HepG2 (cell line): ENCODE data around the gene DDX10.

Experiments used
- CBX5 ChIP-seq: sonication (generic); formaldehyde crosslinking; IDR thresholded peaks from 2 replicates; pipeline ENCODE4 v1.4.0; 2020; ENCODE audit warnings: missing genetic modification reagents, borderline replicate concordance
- NR2C2 ChIP-seq: sonication (generic); formaldehyde crosslinking; IDR thresholded peaks from 2 replicates; pipeline ENCODE4 v1.4.0; 2020; ENCODE audit warnings: missing genetic modification reagents, mild to moderate bottlenecking, moderate library complexity, borderline replicate concordance
- SAFB2 ChIP-seq: sonication (generic); formaldehyde crosslinking; IDR thresholded peaks from 2 replicates; pipeline ENCODE4 v1.5.1; 2020; ENCODE audit warnings: missing genetic modification reagents, low read depth, mild to moderate bottlenecking, borderline replicate concordance
- ZNF431 ChIP-seq: sonication (generic); formaldehyde crosslinking; IDR thresholded peaks from 2 replicates; pipeline ENCODE4 v1.9.0; 2022; ENCODE audit warnings: missing genetic modification reagents, low read depth, mild to moderate bottlenecking, borderline replicate concordance
- ZNF670 ChIP-seq: sonication (generic); formaldehyde crosslinking; IDR thresholded peaks from 2 replicates; pipeline ENCODE4 v1.8.0; 2022; ENCODE audit warnings: mild to moderate bottlenecking, missing genetic modification reagents, borderline replicate concordance
- TF ChIP-seq, protein P1 (sequence below): sonication (generic); formaldehyde crosslinking; IDR thresholded peaks from 2 replicates; pipeline ENCODE4 v1.5.1; 2020; ENCODE audit warnings: missing genetic modification reagents, mild to moderate bottlenecking, borderline replicate concordance
- TF ChIP-seq, protein P2 (sequence below): sonication (generic); formaldehyde crosslinking; IDR thresholded peaks from 2 replicates; pipeline ENCODE4 v1.4.0; 2020; ENCODE audit warnings: missing genetic modification reagents, borderline replicate concordance

DNA sequence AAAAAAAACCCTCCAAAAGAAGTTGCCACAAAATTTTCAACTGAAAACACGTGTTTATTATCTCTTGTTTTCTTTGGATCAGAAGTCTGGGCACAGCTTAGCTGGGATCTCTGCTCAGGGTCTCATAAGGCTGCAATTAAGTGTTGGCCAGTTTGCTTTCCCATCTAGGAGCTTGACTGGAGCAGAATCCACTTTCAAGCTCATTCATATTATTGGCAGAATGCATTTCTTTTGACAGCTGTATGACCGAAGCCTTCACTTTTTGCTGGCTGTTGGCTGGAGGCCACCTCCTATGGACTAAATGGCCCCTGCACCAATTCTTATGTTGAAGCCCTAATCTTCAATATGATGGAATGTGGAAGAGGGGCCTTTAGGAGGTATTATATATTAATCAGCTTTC lies 139.6 kb downstream of the DDX10 start:
- no peak for TF ChIP-seq NR2C2 (CRISPR knock-in tag)
- no peak for TF ChIP-seq SAFB2 (CRISPR knock-in tag)
- TF ChIP-seq, protein P1, sequence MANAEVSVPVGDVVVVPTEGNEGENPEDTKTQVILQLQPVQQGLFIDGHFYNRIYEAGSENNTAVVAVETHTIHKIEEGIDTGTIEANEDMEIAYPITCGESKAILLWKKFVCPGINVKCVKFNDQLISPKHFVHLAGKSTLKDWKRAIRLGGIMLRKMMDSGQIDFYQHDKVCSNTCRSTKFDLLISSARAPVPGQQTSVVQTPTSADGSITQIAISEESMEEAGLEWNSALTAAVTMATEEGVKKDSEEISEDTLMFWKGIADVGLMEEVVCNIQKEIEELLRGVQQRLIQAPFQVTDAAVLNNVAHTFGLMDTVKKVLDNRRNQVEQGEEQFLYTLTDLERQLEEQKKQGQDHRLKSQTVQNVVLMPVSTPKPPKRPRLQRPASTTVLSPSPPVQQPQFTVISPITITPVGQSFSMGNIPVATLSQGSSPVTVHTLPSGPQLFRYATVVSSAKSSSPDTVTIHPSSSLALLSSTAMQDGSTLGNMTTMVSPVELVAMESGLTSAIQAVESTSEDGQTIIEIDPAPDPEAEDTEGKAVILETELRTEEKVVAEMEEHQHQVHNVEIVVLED (CRISPR knock-in tag), result no peak
- TF ChIP-seq, protein P2, sequence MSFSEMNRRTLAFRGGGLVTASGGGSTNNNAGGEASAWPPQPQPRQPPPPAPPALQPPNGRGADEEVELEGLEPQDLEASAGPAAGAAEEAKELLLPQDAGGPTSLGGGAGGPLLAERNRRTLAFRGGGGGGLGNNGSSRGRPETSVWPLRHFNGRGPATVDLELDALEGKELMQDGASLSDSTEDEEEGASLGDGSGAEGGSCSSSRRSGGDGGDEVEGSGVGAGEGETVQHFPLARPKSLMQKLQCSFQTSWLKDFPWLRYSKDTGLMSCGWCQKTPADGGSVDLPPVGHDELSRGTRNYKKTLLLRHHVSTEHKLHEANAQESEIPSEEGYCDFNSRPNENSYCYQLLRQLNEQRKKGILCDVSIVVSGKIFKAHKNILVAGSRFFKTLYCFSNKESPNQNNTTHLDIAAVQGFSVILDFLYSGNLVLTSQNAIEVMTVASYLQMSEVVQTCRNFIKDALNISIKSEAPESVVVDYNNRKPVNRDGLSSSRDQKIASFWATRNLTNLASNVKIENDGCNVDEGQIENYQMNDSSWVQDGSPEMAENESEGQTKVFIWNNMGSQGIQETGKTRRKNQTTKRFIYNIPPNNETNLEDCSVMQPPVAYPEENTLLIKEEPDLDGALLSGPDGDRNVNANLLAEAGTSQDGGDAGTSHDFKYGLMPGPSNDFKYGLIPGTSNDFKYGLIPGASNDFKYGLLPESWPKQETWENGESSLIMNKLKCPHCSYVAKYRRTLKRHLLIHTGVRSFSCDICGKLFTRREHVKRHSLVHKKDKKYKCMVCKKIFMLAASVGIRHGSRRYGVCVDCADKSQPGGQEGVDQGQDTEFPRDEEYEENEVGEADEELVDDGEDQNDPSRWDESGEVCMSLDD (CRISPR knock-in tag), result no peak
- no peak for TF ChIP-seq CBX5 (CRISPR knock-in tag)
- no peak for TF ChIP-seq ZNF670 (CRISPR knock-in tag)
- TF ChIP-seq ZNF431 (CRISPR knock-in tag), result no peak
